ENCODE measurements around the gene GALNT2. TPM values are rescaled to one million over a fixed set of nuclear protein-coding genes. Genes with fewer than 3 reads are reported as not detected.
A peak's percentile ranks its signal among the peaks of the same experiment; 100 is the strongest.

The GALNT2 gene
- total and polyA plus RNA-seq, 2 donors (not counting 1 experiment from before 2014, with no cell fraction given): 19.0 to 184 TPM

DNA sequence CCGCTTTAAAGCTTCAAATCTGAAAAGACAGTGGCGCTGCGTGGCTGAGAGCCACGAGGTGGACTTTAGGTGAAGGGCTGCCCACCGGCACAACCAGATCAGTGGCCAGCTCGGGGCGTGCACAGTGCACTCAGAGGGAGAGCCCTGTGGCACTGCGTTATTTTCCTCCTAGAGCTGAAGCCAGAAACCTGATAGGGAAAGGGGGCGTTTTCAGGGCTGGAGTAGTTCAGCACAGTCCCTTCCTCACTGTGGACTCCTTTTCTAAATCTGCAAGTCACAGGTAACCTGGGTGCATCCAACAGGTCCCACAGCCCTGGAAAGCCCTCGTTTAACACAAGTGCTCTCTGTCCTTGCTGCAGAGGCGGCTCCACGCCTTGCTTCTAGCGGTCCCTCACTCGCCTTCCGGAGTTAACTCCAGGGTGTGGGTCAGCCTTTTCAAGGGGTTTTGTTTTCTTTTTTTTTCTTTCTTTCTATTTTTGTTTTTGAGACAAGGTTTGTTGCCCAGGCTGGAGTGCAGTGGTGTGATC lies 81.2 kb downstream of the GALNT2 start:
- peaks cover 89% of the 10 kb centered on the region for H3K4me1 Mint-ChIP-seq
- peak overlapping the region; percentile 98 for H3K27ac Mint-ChIP-seq
- no peaks in the 10 kb centered on the region for H3K9me3 Mint-ChIP-seq (ENCODE audit: insufficient read depth)
- no peak overlapping the region for H2AFZ ChIP-seq (ENCODE audit: insufficient read depth, low read depth, low read length, poor library complexity, severe bottlenecking)
- H3K36me3 ChIP-seq (replicated peaks in 1 of 2; ENCODE audit: control extremely low read depth in 1 of 2, control insufficient read depth in 1 of 2, extremely low read depth in 1 of 2, insufficient read depth in 2 of 2, low read length in 1 of 2): no peaks in the 10 kb centered on the region
- H3K4me1 ChIP-seq (ENCODE audit: control insufficient read depth in 2 of 2, insufficient read depth in 2 of 2, low read length in 2 of 2): peaks cover 66 to 75% of the 10 kb centered on the region in 2 donors
- H3K27ac ChIP-seq (ENCODE audit: low read length in 2 of 2): peak overlapping the region; percentile 78 to 94
- H3K4me2 ChIP-seq (replicated peaks; ENCODE audit: low read depth, low read length, poor library complexity, severe bottlenecking): peak overlapping the region; percentile 18
- H3K4me3 Mint-ChIP-seq: peak overlapping the region; percentile 73
- no peak overlapping the region for H3K9ac ChIP-seq (ENCODE audit: low read length)
- POLR2A ChIA-PET: interaction anchor here (0.6 to 3.1 kb wide), 2 partner anchors 24 to 444 kb away, joined by 11 to 18 read pairs; no protein-coding TSS in a partner anchor
- no peaks in the 10 kb centered on the region for H3K27me3 ChIP-seq (replicated peaks in 1 of 4; ENCODE audit: control extremely low read depth in 1 of 4, control insufficient read depth in 3 of 4, insufficient read depth in 4 of 4, low read length in 3 of 4)
- no peak overlapping the region for H3K4me3 ChIP-seq (ENCODE audit: control extremely low read depth in 1 of 5, extremely low read depth in 1 of 5, insufficient read depth in 1 of 5, low read depth in 2 of 5, low read length in 4 of 5)
- DNase-seq: no peak
- CTCF ChIA-PET: interaction anchor here (0.6 to 2.6 kb wide), 4 partner anchors 19 to 487 kb away, joined by 3 to 8 read pairs (median 4); no protein-coding TSS in a partner anchor
- TF ChIP-seq EZH2 (IDR thresholded peaks at IDR 0.05; ENCODE audit: borderline replicate concordance, insufficient read depth, low read depth, low read length, poor library complexity, severe bottlenecking): no peak
- TF ChIP-seq, protein P1, sequence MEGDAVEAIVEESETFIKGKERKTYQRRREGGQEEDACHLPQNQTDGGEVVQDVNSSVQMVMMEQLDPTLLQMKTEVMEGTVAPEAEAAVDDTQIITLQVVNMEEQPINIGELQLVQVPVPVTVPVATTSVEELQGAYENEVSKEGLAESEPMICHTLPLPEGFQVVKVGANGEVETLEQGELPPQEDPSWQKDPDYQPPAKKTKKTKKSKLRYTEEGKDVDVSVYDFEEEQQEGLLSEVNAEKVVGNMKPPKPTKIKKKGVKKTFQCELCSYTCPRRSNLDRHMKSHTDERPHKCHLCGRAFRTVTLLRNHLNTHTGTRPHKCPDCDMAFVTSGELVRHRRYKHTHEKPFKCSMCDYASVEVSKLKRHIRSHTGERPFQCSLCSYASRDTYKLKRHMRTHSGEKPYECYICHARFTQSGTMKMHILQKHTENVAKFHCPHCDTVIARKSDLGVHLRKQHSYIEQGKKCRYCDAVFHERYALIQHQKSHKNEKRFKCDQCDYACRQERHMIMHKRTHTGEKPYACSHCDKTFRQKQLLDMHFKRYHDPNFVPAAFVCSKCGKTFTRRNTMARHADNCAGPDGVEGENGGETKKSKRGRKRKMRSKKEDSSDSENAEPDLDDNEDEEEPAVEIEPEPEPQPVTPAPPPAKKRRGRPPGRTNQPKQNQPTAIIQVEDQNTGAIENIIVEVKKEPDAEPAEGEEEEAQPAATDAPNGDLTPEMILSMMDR (IDR thresholded peaks at IDR 0.05): no peak
- H3K9me3 ChIP-seq (ENCODE audit: control extremely low read depth in 1 of 3, control insufficient read depth in 2 of 3, insufficient read depth in 1 of 3, low read length in 2 of 3): no peaks in the 10 kb centered on the region
- no peaks in the 10 kb centered on the region for H3K27me3 Mint-ChIP-seq
- peaks cover 63% of the 10 kb centered on the region for H3K79me2 ChIP-seq (ENCODE audit: control insufficient read depth, insufficient read depth, low read length)
- no peaks in the 10 kb centered on the region for H4K20me1 ChIP-seq (ENCODE audit: control insufficient read depth, insufficient read depth, low read length, poor library complexity, severe bottlenecking)
- ATAC-seq (ENCODE audit: low read depth): no peak
- 96% methylated on average over 10 of the region's 15 CpGs for WGBS (ENCODE audit: insufficient coverage)
- intact Hi-C loops (cut with micrococcal nuclease): loop anchor here (5.0 kb wide), 1 partner anchor 36 kb away; no protein-coding TSS in a partner anchor

DNA sequence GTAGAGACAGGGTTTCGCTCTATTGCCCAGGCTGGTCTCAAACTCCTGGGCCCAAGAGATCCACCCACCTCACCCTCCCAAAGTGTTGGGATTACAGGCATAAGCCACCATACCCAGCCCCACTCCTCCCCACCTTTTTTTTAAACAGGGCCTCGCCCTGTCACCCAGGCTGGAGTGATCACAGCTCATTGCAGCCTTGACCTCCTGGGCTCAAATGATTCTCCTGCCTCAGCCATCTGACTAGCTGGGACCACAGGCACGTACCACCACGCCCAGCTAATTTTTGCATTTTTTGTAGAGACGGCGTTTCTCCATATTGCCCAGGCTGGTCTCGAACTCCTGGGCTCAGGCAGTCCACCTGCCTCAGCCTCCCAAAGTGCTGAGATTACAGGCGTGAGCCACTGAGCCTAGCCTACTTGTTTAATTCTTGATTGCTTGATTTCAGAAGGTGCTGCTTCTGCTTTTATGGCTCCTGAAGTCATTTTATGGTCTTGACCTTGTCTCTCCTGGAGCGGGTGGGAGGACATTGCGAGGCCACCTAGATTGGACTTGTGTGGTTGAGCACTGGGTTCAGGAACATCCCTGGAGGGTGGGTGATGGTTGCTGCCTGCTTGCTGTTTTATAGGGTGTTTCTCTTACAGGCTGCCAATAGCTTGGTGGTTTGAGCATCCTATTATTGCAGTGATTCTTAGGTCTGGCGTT lies 81.9 kb downstream of the GALNT2 start:
- no peaks in the 10 kb centered on the region for H3K9me3 Mint-ChIP-seq (ENCODE audit: insufficient read depth)
- Histone ChIP-seq H3K36me3 (replicated peaks in 1 of 2; ENCODE audit: control extremely low read depth in 1 of 2, control insufficient read depth in 1 of 2, extremely low read depth in 1 of 2, insufficient read depth in 2 of 2, low read length in 1 of 2) (no peaks in the 10 kb centered on the region), H3K9me3 (ENCODE audit: control extremely low read depth in 1 of 3, control insufficient read depth in 2 of 3, insufficient read depth in 1 of 3, low read length in 2 of 3) (no peaks in the 10 kb centered on the region), H3K4me2 (replicated peaks; ENCODE audit: low read depth, low read length, poor library complexity, severe bottlenecking) (peak overlapping the region; percentile 78), H3K9ac (ENCODE audit: low read length) (peak overlapping the region; percentile 60), H2AFZ (ENCODE audit: insufficient read depth, low read depth, low read length, poor library complexity, severe bottlenecking) (peak overlapping the region; percentile 81), H3K27ac (ENCODE audit: low read length in 2 of 2) (peak overlapping the region; percentile 76 to 94), H3K27me3 (replicated peaks in 1 of 4; ENCODE audit: control extremely low read depth in 1 of 4, control insufficient read depth in 3 of 4, insufficient read depth in 4 of 4, low read length in 3 of 4) (no peaks in the 10 kb centered on the region), H3K4me3 (ENCODE audit: control extremely low read depth in 1 of 5, extremely low read depth in 1 of 5, insufficient read depth in 1 of 5, low read depth in 2 of 5, low read length in 4 of 5) (no peak overlapping the region), H4K20me1 (ENCODE audit: control insufficient read depth, insufficient read depth, low read length, poor library complexity, severe bottlenecking) (no peaks in the 10 kb centered on the region), H3K79me2 (ENCODE audit: control insufficient read depth, insufficient read depth, low read length) (peaks cover 63% of the 10 kb centered on the region), H3K4me1 (ENCODE audit: control insufficient read depth in 2 of 2, insufficient read depth in 2 of 2, low read length in 2 of 2) (peaks cover 66 to 74% of the 10 kb centered on the region in 2 donors)
- ChIA-PET POLR2A (interaction anchor here (0.6 kb wide), 1 partner anchor 445 kb away, joined by 11 read pairs; no protein-coding TSS in a partner anchor), CTCF (interaction anchor here (1.4 kb wide), 2 partner anchors 18 to 79 kb away, joined by 3 read pairs; no protein-coding TSS in a partner anchor)
- intact Hi-C loops (cut with micrococcal nuclease): loop anchor here (5.0 kb wide), 1 partner anchor 37 kb away; no protein-coding TSS in a partner anchor
- H3K4me3 Mint-ChIP-seq: peak overlapping the region; percentile 73
- TF ChIP-seq, protein P1 (IDR thresholded peaks at IDR 0.05): no peak
- no peak for TF ChIP-seq EZH2 (IDR thresholded peaks at IDR 0.05; ENCODE audit: borderline replicate concordance, insufficient read depth, low read depth, low read length, poor library complexity, severe bottlenecking)
- DNase-seq: peak; percentile 37
- peak overlapping the region; percentile 98 for H3K27ac Mint-ChIP-seq
- no peak for ATAC-seq (ENCODE audit: low read depth)
- peaks cover 82% of the 10 kb centered on the region for H3K4me1 Mint-ChIP-seq
- H3K27me3 Mint-ChIP-seq: no peaks in the 10 kb centered on the region
- WGBS (ENCODE audit: insufficient coverage): 87% methylated on average over 11 of the region's 11 CpGs
